Stimulated activated CD8-positive, alpha-beta memory T cell treated with anti-CD3 and anti-CD28 coated beads, Interleukin-15, amount 100 ng/mL, for 48 hours (primary cell): ENCODE results near the gene HSPBP1.

Source experiments
- DNase-seq, 2 donors: peaks; one replicate each; pipeline ENCODE4 v3.0.0-alpha.2; 2020; ENCODE audit warnings: low read depth in 2 of 2

The HSPBP1 gene

GRCh38 chr19:55304980-55305379 lies 25.1 kb upstream of the HSPBP1 start:
- DNase-seq = no peak

- no peak for DNase-seq
Measured at GRCh38 chr19:55304279-55304978, 24.5 kb upstream of the HSPBP1 start.

GRCh38 chr19:55303477-55303876 lies 23.6 kb upstream of the HSPBP1 start:
- no peak for DNase-seq

GRCh38 chr19:55302318-55302703 lies 22.4 kb upstream of the HSPBP1 start:
- no peak for DNase-seq

GRCh38 chr19:55301459-55302317 lies 21.8 kb upstream of the HSPBP1 start:
- DNase-seq = peak; percentile 84 to 88

GRCh38 chr19:55300886-55301458 lies 21.1 kb upstream of the HSPBP1 start:
- no peak for DNase-seq

GRCh38 chr19:55299991-55300390 lies 20.1 kb upstream of the HSPBP1 start:
- DNase-seq = no peak

- no peak for DNase-seq
Measured at GRCh38 chr19:55297267-55297666, 17.4 kb upstream of the HSPBP1 start.

- DNase-seq = no peak
Measured at GRCh38 chr19:55289117-55289796, 9.3 kb upstream of the HSPBP1 start.

GRCh38 chr19:55287361-55288079 lies 7.6 kb upstream of the HSPBP1 start:
- no peak for DNase-seq

GRCh38 chr19:55285229-55285890 lies 5.5 kb upstream of the HSPBP1 start:
- no peak for DNase-seq

- no peak for DNase-seq
Measured at GRCh38 chr19:55284405-55285058, 4.6 kb upstream of the HSPBP1 start.

GRCh38 chr19:55283548-55284377 lies 3.9 kb upstream of the HSPBP1 start, which contains the start of gene BRSK1:
Gene BRSK1 (plus strand): TSS chr19:55283997. CDS start chr19:55284443, 446 bp downstream.
- peak in 1 of 2 donors; percentile 20 for DNase-seq

GRCh38 chr19:55279340-55279739 lies 570 bp downstream of the HSPBP1 start:
- no peak for DNase-seq

GRCh38 chr19:55278391-55279135 lies 1.3 kb downstream of the HSPBP1 start:
- DNase-seq = no peak

GRCh38 chr19:55277494-55277893 lies 2.4 kb downstream of the HSPBP1 start:
- DNase-seq = no peak

GRCh38 chr19:55276720-55277430 lies 3.0 kb downstream of the HSPBP1 start:
- no peak for DNase-seq
